ENCODE data around the gene TMEM192. TPM values are rescaled to one million over a fixed set of nuclear protein-coding genes. Genes with fewer than 3 reads are reported as not detected.

The TMEM192 gene
- total and polyA plus RNA-seq, 2 donors (not counting 1 experiment from before 2014, with no cell fraction given), result 7.7 to 13.3 TPM

- Histone ChIP-seq H2AFZ (ENCODE audit: insufficient read depth, low read depth, low read length, poor library complexity, severe bottlenecking) (no peak overlapping the region), H3K9me3 (ENCODE audit: control extremely low read depth in 1 of 3, control insufficient read depth in 2 of 3, insufficient read depth in 1 of 3, low read length in 2 of 3) (peaks cover 0 to 4% (median 3%) of the 10 kb centered on the region in 3 donors), H3K4me1 (ENCODE audit: control insufficient read depth in 2 of 2, insufficient read depth in 2 of 2, low read length in 2 of 2) (no peaks in the 10 kb centered on the region), H4K20me1 (ENCODE audit: control insufficient read depth, insufficient read depth, low read length, poor library complexity, severe bottlenecking) (no peaks in the 10 kb centered on the region), H3K4me3 (ENCODE audit: control extremely low read depth in 1 of 5, extremely low read depth in 1 of 5, insufficient read depth in 1 of 5, low read depth in 2 of 5, low read length in 4 of 5) (no peak overlapping the region), H3K4me2 (replicated peaks; ENCODE audit: low read depth, low read length, poor library complexity, severe bottlenecking) (no peak overlapping the region), H3K36me3 (replicated peaks in 1 of 2; ENCODE audit: control extremely low read depth in 1 of 2, control insufficient read depth in 1 of 2, extremely low read depth in 1 of 2, insufficient read depth in 2 of 2, low read length in 1 of 2) (no peaks in the 10 kb centered on the region), H3K27ac (ENCODE audit: low read length in 2 of 2) (no peak overlapping the region), H3K79me2 (ENCODE audit: control insufficient read depth, insufficient read depth, low read length) (no peaks in the 10 kb centered on the region), H3K9ac (ENCODE audit: low read length) (no peak overlapping the region), H3K27me3 (replicated peaks in 1 of 4; ENCODE audit: control extremely low read depth in 1 of 4, control insufficient read depth in 3 of 4, insufficient read depth in 4 of 4, low read length in 3 of 4) (peaks cover 0 to 3% (median 0%) of the 10 kb centered on the region in 4 experiments)
- ATAC-seq (ENCODE audit: low read depth), result no peak
- no peak overlapping the region for H3K4me3 Mint-ChIP-seq
- no peak for DNase-seq
- POLR2A ChIA-PET, result no interaction called here
- no peaks in the 10 kb centered on the region for H3K4me1 Mint-ChIP-seq
- no peak overlapping the region for H3K27ac Mint-ChIP-seq
- no CpG with 5 or more reads among the region's 2 CpGs for WGBS (ENCODE audit: insufficient coverage)
- H3K27me3 Mint-ChIP-seq, result peaks cover 30% of the 10 kb centered on the region
- intact Hi-C loops (cut with micrococcal nuclease), result no loop called here
- TF ChIP-seq, protein P1, sequence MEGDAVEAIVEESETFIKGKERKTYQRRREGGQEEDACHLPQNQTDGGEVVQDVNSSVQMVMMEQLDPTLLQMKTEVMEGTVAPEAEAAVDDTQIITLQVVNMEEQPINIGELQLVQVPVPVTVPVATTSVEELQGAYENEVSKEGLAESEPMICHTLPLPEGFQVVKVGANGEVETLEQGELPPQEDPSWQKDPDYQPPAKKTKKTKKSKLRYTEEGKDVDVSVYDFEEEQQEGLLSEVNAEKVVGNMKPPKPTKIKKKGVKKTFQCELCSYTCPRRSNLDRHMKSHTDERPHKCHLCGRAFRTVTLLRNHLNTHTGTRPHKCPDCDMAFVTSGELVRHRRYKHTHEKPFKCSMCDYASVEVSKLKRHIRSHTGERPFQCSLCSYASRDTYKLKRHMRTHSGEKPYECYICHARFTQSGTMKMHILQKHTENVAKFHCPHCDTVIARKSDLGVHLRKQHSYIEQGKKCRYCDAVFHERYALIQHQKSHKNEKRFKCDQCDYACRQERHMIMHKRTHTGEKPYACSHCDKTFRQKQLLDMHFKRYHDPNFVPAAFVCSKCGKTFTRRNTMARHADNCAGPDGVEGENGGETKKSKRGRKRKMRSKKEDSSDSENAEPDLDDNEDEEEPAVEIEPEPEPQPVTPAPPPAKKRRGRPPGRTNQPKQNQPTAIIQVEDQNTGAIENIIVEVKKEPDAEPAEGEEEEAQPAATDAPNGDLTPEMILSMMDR (IDR thresholded peaks at IDR 0.05), result no peak
- TF ChIP-seq EZH2 (IDR thresholded peaks at IDR 0.05; ENCODE audit: borderline replicate concordance, insufficient read depth, low read depth, low read length, poor library complexity, severe bottlenecking), result no peak
- CTCF ChIA-PET, result no interaction called here
- no peaks in the 10 kb centered on the region for H3K9me3 Mint-ChIP-seq (ENCODE audit: insufficient read depth)
These were observed 44.2 kb upstream of the TMEM192 start for GRCh38 chr4:165156906-165157305.

GRCh38 chr4:165154482-165154881 lies 41.8 kb upstream of the TMEM192 start:
- H3K4me1 ChIP-seq (ENCODE audit: control insufficient read depth in 2 of 2, insufficient read depth in 2 of 2, low read length in 2 of 2), result no peaks in the 10 kb centered on the region
- no peak overlapping the region for H3K27ac ChIP-seq (ENCODE audit: low read length in 2 of 2)
- peaks cover 0 to 4% (median 3%) of the 10 kb centered on the region in 3 donors for H3K9me3 ChIP-seq (ENCODE audit: control extremely low read depth in 1 of 3, control insufficient read depth in 2 of 3, insufficient read depth in 1 of 3, low read length in 2 of 3)
- H3K4me3 Mint-ChIP-seq, result no peak overlapping the region
- H3K4me1 Mint-ChIP-seq, result no peaks in the 10 kb centered on the region
- H4K20me1 ChIP-seq (ENCODE audit: control insufficient read depth, insufficient read depth, low read length, poor library complexity, severe bottlenecking), result no peaks in the 10 kb centered on the region
- ChIA-PET POLR2A (no interaction called here), CTCF (interaction anchor here (1.0 kb wide), 1 partner anchor 189 kb away, joined by 3 read pairs; no protein-coding TSS in a partner anchor)
- peaks cover 32% of the 10 kb centered on the region for H3K27me3 Mint-ChIP-seq
- no peak overlapping the region for H2AFZ ChIP-seq (ENCODE audit: insufficient read depth, low read depth, low read length, poor library complexity, severe bottlenecking)
- no peak overlapping the region for H3K27ac Mint-ChIP-seq
- no peaks in the 10 kb centered on the region for H3K79me2 ChIP-seq (ENCODE audit: control insufficient read depth, insufficient read depth, low read length)
- intact Hi-C loops (cut with micrococcal nuclease), result no loop called here
- no peak for ATAC-seq (ENCODE audit: low read depth)
- no peak for DNase-seq
- no peaks in the 10 kb centered on the region for H3K27me3 ChIP-seq (replicated peaks in 1 of 4; ENCODE audit: control extremely low read depth in 1 of 4, control insufficient read depth in 3 of 4, insufficient read depth in 4 of 4, low read length in 3 of 4)
- no peak overlapping the region for H3K9ac ChIP-seq (ENCODE audit: low read length)
- TF ChIP-seq, protein P1 (IDR thresholded peaks at IDR 0.05), result no peak
- TF ChIP-seq EZH2 (IDR thresholded peaks at IDR 0.05; ENCODE audit: borderline replicate concordance, insufficient read depth, low read depth, low read length, poor library complexity, severe bottlenecking), result no peak
- no peak overlapping the region for H3K4me3 ChIP-seq (ENCODE audit: control extremely low read depth in 1 of 5, extremely low read depth in 1 of 5, insufficient read depth in 1 of 5, low read depth in 2 of 5, low read length in 4 of 5)
- no peaks in the 10 kb centered on the region for H3K9me3 Mint-ChIP-seq (ENCODE audit: insufficient read depth)
- H3K4me2 ChIP-seq (replicated peaks; ENCODE audit: low read depth, low read length, poor library complexity, severe bottlenecking), result no peak overlapping the region
- H3K36me3 ChIP-seq (replicated peaks in 1 of 2; ENCODE audit: control extremely low read depth in 1 of 2, control insufficient read depth in 1 of 2, extremely low read depth in 1 of 2, insufficient read depth in 2 of 2, low read length in 1 of 2), result no peaks in the 10 kb centered on the region
